NCI-H446 treated with DMSO at 0.1 percent for 48 hours (cell line): ENCODE measurements around the gene CD300LD.
"Not testable (repeated sequence)": the region's sequence is repeated elsewhere in the genome, so short reads cannot be mapped to it uniquely, and the experiment has no call there.

Experiments
- DNase-seq: peaks from one replicate; lab custom pipeline; 2025; lab: John Stamatoyannopoulos, UW

Gene CD300LD

GRCh38 chr17:74606050-74606449 is 14.0 kb upstream of the CD300LD start:
- DNase-seq, result no peak

GRCh38 chr17:74605361-74605760 is 13.3 kb upstream of the CD300LD start:
- DNase-seq, result peak; percentile 70

GRCh38 chr17:74604761-74605160 is 12.7 kb upstream of the CD300LD start:
- no peak for DNase-seq

GRCh38 chr17:74604200-74604599 is 12.1 kb upstream of the CD300LD start:
- no peak for DNase-seq

GRCh38 chr17:74603746-74604145 is 11.7 kb upstream of the CD300LD start:
- DNase-seq, result no peak

- no peak for DNase-seq
Observed at GRCh38 chr17:74603037-74603635, 11.1 kb upstream of the CD300LD start.

GRCh38 chr17:74601944-74602572 is 10.0 kb upstream of the CD300LD start:
- DNase-seq, result no peak

GRCh38 chr17:74599448-74599939 is 7.4 kb upstream of the CD300LD start:
- no peak for DNase-seq

- DNase-seq, result no peak
Observed at GRCh38 chr17:74599023-74599399, 6.9 kb upstream of the CD300LD start.

GRCh38 chr17:74598346-74599022 is 6.4 kb upstream of the CD300LD start:
- no peak for DNase-seq

GRCh38 chr17:74597069-74597790 is 5.1 kb upstream of the CD300LD start:
- no peak for DNase-seq

GRCh38 chr17:74595037-74595750 is 3.1 kb upstream of the CD300LD start:
- DNase-seq, result no peak

- DNase-seq, result no peak
Observed at GRCh38 chr17:74591503-74591902, 580 bp downstream of the CD300LD start.

- no peak for DNase-seq
Observed at GRCh38 chr17:74585711-74586110, 6.4 kb downstream of the CD300LD start.

- no peak for DNase-seq
Observed at GRCh38 chr17:74584292-74585060, 7.6 kb downstream of the CD300LD start.

GRCh38 chr17:74582633-74583032 is 9.4 kb downstream of the CD300LD start:
- no peak for DNase-seq

- DNase-seq, result no peak
Observed at GRCh38 chr17:74579900-74580299, 12.2 kb downstream of the CD300LD start.

- no peak for DNase-seq
Observed at GRCh38 chr17:74578979-74579378, 13.1 kb downstream of the CD300LD start.

GRCh38 chr17:74574489-74575142 is 17.5 kb downstream of the CD300LD start:
- no peak for DNase-seq

GRCh38 chr17:74573635-74574034 is 18.4 kb downstream of the CD300LD start:
- not testable (repeated sequence) for DNase-seq

GRCh38 chr17:74573169-74573568 is 18.9 kb downstream of the CD300LD start:
- DNase-seq, result no peak
